WTC11 (cell line): ENCODE measurements around the gene CST9. TPM values are rescaled to one million over a fixed set of nuclear protein-coding genes. Genes with fewer than 3 reads are reported as not detected.

Experiments used
- ATAC-seq: fragments of 200-7000 bp; cut with Tn5 transposase; 2 replicates; pipeline ENCODE4 v1.10.0; 2021; ENCODE audit warnings: mild to moderate bottlenecking, moderate library complexity
- CTCF ChIA-PET: fragments of 300-600 bp; sonication (Branson Sonifier 250); formaldehyde crosslinking; loops from one replicate; lab custom pipeline; 2021; ENCODE audit warnings: antibody characterized with exemption; lab: Charles Lee
- POLR2A ChIA-PET: fragments of 350-600 bp; sonication (Branson Sonifier 250); formaldehyde crosslinking; loops from one replicate; lab custom pipeline; 2021; ENCODE audit warnings: antibody characterized with exemption; lab: Charles Lee
- DNase-seq: peaks from one replicate; pipeline ENCODE4 v3.0.0; 2021; ENCODE audit warnings: low spot score
- H3K27ac Mint-ChIP-seq: 2 replicates; pipeline ENCODE4 v1.8.0; 2021; ENCODE audit warnings: mixed read lengths
- H3K27me3 Mint-ChIP-seq: 2 replicates; pipeline ENCODE4 v1.8.0; 2021; ENCODE audit warnings: low read depth, mild to moderate bottlenecking, moderate library complexity, mixed read lengths
- H3K36me3 Mint-ChIP-seq: 2 replicates; pipeline ENCODE4 v1.8.0; 2021; ENCODE audit warnings: mixed read lengths
- H3K4me1 Mint-ChIP-seq: 2 replicates; pipeline ENCODE4 v1.8.0; 2022; ENCODE audit warnings: mixed read lengths
- H3K4me3 Mint-ChIP-seq: 2 replicates; pipeline ENCODE4 v1.8.0; 2021; ENCODE audit warnings: mild to moderate bottlenecking, moderate library complexity, mixed read lengths
- H3K9me3 Mint-ChIP-seq: 2 replicates; pipeline ENCODE4 v1.8.0; 2021; ENCODE audit warnings: mixed read lengths
- CTCF ChIP-seq: fragments of 200-600 bp; IDR thresholded peaks from 2 replicates; pipeline ENCODE4 v1.8.0; 2022; ENCODE audit warnings: antibody characterized with exemption
- ELF4 ChIP-seq: sonication (generic); formaldehyde crosslinking; IDR thresholded peaks from 2 replicates; pipeline ENCODE4 v1.8.1; 2022; ENCODE audit warnings: low read depth, mild to moderate bottlenecking, moderate library complexity, missing genetic modification reagents
- FOXP4 ChIP-seq: sonication (generic); formaldehyde crosslinking; IDR thresholded peaks from 2 replicates; pipeline ENCODE4 v1.8.0; 2022; ENCODE audit warnings: mild to moderate bottlenecking, missing genetic modification reagents
- GABPB1 ChIP-seq: sonication (generic); formaldehyde crosslinking; IDR thresholded peaks from 2 replicates; pipeline ENCODE4 v1.8.1; 2023; ENCODE audit warnings: mild to moderate bottlenecking, missing genetic modification reagents
- HMGXB4 ChIP-seq: sonication (generic); formaldehyde crosslinking; IDR thresholded peaks from 2 replicates; pipeline ENCODE4 v1.8.1; 2023; ENCODE audit warnings: mild to moderate bottlenecking, moderate library complexity, missing genetic modification reagents
- MAX ChIP-seq: sonication (generic); formaldehyde crosslinking; IDR thresholded peaks from 2 replicates; pipeline ENCODE4 v1.8.0; 2022; ENCODE audit warnings: mild to moderate bottlenecking, missing genetic modification reagents
- NFYB ChIP-seq: sonication (generic); formaldehyde crosslinking; conservative IDR thresholded peaks from 2 replicates; pipeline ENCODE4 v1.8.0; 2022; ENCODE audit warnings: low read depth, missing genetic modification reagents
- RELA ChIP-seq: sonication (generic); formaldehyde crosslinking; IDR thresholded peaks from 2 replicates; pipeline ENCODE4 v1.8.1; 2022; ENCODE audit warnings: missing genetic modification reagents, mild to moderate bottlenecking, borderline replicate concordance
- TEAD1 ChIP-seq: sonication (generic); formaldehyde crosslinking; IDR thresholded peaks from 2 replicates; pipeline ENCODE4 v1.8.0; 2022; ENCODE audit warnings: mild to moderate bottlenecking, missing genetic modification reagents
- ZMAT4 ChIP-seq: fragments of 250-450 bp; sonication (Bioruptor Pico); IDR thresholded peaks from 2 replicates; pipeline ENCODE4 v1.9.0; 2021; ENCODE audit warnings: mild to moderate bottlenecking
- ZNF416 ChIP-seq: fragments of 250-450 bp; sonication (Bioruptor Pico); IDR thresholded peaks from 2 replicates; pipeline ENCODE4 v1.9.0; 2021; ENCODE audit warnings: mild to moderate bottlenecking, inconsistent platforms
- ZNF532 ChIP-seq: fragments of 250-450 bp; sonication (Bioruptor Pico); IDR thresholded peaks from 2 replicates; pipeline ENCODE4 v1.9.0; 2021; ENCODE audit warnings: mild to moderate bottlenecking, borderline replicate concordance
- total RNA-seq: library from RNA; stranded (reverse); gene quantifications from 3 replicates; pipeline ENCODE4 v1.2.3, GENCODE V29; 2021

Gene CST9
- total RNA-seq, 1 experiment from 2014 or later = not detected

- TF ChIP-seq MAX (CRISPR knock-in tag) (no peak), ZNF416 (CRISPR knock-in tag) (no peak)
Observed at GRCh38 chr20:23631226-23631822, 25.6 kb upstream of the CST9 start (continued).

- H3K27ac Mint-ChIP-seq = no peak overlapping the region
- H3K4me1 Mint-ChIP-seq = peaks cover 29% of the 10 kb centered on the region
- no peak overlapping the region for H3K4me3 Mint-ChIP-seq
- ATAC-seq = no peak
- TF ChIP-seq ELF4 (CRISPR knock-in tag) (no peak), NFYB (no peak), RELA (CRISPR knock-in tag) (no peak), MAX (CRISPR knock-in tag) (no peak), ZNF532 (no peak), ZMAT4 (no peak), GABPB1 (CRISPR knock-in tag) (no peak), HMGXB4 (CRISPR knock-in tag) (no peak), CTCF (no peak)
- CTCF ChIA-PET = interaction anchor here (1.6 kb wide), 1 partner anchor 189 kb away, joined by 5 read pairs; no protein-coding TSS in a partner anchor
- H3K27me3 Mint-ChIP-seq = peaks cover 2% of the 10 kb centered on the region; the same call in 1 of the 2 replicates
- no peaks in the 10 kb centered on the region; the same call in 1 of the 2 replicates for H3K36me3 Mint-ChIP-seq
- DNase-seq = no peak
- POLR2A ChIA-PET = no interaction called here
- H3K9me3 Mint-ChIP-seq = no peaks in the 10 kb centered on the region; the same call in 1 of the 2 replicates
Observed at GRCh38 chr20:23630392-23630849, 24.7 kb upstream of the CST9 start.

- no peak for DNase-seq
- no peak for ATAC-seq
- POLR2A ChIA-PET = no interaction called here
Observed at GRCh38 chr20:23629542-23630391, 24.1 kb upstream of the CST9 start.

More at GRCh38 chr20:23629542-23630391, 24.1 kb upstream of the CST9 start:
- Mint-ChIP-seq H3K27ac (no peak overlapping the region), H3K4me3 (no peak overlapping the region), H3K27me3 (peaks cover 2% of the 10 kb centered on the region; the same call in 1 of the 2 replicates), H3K36me3 (no peaks in the 10 kb centered on the region), H3K4me1 (peaks cover 29% of the 10 kb centered on the region), H3K9me3 (no peaks in the 10 kb centered on the region; the same call in 1 of the 2 replicates)
- TF ChIP-seq TEAD1 = no peak
- no peak for TF ChIP-seq FOXP4
- no peak for TF ChIP-seq MAX (CRISPR knock-in tag)
- CTCF ChIA-PET = interaction anchor here (1.6 kb wide), 1 partner anchor 188 kb away, joined by 5 read pairs; no protein-coding TSS in a partner anchor
